ENCODE measurements around the gene AGBL3. TPM values are rescaled to one million over a fixed set of nuclear protein-coding genes. Genes with fewer than 3 reads are reported as not detected.

The AGBL3 gene
- total and polyA plus RNA-seq, 9 of the 15 experiments (the other 6 are each of a cell fraction or from before 2014, with no cell fraction given) = 0.54 to 2.9 (median 1.7) TPM

DNA sequence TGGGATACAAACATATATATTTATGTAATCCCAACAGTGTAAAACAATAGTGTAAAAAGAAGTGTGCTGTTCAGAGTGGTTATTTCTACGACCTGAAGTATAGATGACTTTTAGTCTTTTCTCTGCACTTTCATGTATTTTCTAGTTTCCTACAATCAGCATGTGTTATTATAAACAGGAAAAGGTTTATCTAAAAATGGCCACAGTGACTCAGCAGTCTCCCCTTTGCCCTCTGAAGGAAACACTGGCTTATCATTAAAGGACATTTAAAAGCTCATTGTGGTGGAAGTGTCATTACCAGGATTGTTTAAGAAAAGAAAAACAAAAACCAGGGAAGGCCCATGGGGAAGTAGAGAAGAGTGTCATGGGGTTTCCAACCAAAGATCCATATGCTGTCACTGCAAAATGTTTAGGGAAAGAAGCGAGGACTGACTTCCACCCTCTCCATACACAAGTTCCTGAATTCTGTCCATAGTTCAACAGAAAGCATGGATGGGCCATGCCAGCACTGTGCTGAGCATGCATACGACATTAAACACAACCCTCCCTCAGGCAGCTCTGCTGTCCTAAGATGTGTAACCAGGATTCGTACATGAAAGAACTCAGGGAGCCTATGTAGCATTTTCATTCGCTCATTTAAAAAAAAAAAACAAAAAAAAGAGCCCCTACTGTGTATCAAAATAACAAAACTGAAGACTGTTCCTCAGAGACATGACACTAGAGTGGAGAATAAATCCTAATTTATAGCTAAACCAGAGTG is 174.0 kb downstream of the AGBL3 start:
- peak overlapping the region; percentile 77 for H3K27ac ChIP-seq (ENCODE audit: extremely low read depth, low read depth, low read length)
- H3K36me3 ChIP-seq (ENCODE audit: control insufficient read depth, insufficient read depth, low read length) = peaks cover 21% of the 10 kb centered on the region; the same call in 2 of the 3 replicates
- DNase-seq (ENCODE audit: extremely low read depth in 1 of 4, low spot score in 3 of 4) = peak; percentile 44 to 90 (median 60)
- H3K9me3 ChIP-seq (replicated peaks; ENCODE audit: control insufficient read depth, insufficient read depth, low read depth, low read length) = peaks cover 42% of the 10 kb centered on the region
- H2AFZ ChIP-seq (ENCODE audit: low read depth, low read length) = peak overlapping the region; percentile 57
- in situ Hi-C loops (cut with MboI) = no loop called here
- intact Hi-C loops (cut with micrococcal nuclease) = loop anchor here (2.0 kb wide), 1 partner anchor 173 kb away; the partner anchor contains the start of gene AGBL3
- BruUV-seq (replicated peaks) = no TSS peak
- no peak overlapping the region for H3K4me3 ChIP-seq
- H3K79me2 ChIP-seq (ENCODE audit: control insufficient read depth, insufficient read depth, low read length) = no peaks in the 10 kb centered on the region
- POLR2A ChIA-PET = interaction anchor here (0.8 to 2.2 kb wide), 4 partner anchors 9 to 166 kb away, joined by 3 to 11 read pairs (median 10); partner anchors contain the start of gene TMEM140
- no peaks in the 10 kb centered on the region for H3K9me1 ChIP-seq (ENCODE audit: control insufficient read depth, insufficient read depth, low read length)
- H3K4me1 ChIP-seq (replicated peaks in 1 of 2; ENCODE audit: control insufficient read depth in 2 of 2, insufficient read depth in 2 of 2, low read length in 2 of 2) = peaks cover 8 to 27% of the 10 kb centered on the region in 2 experiments
- peak overlapping the region in 1 of 2 experiments; percentile 44; a peak in 3 of 4 replicates for H3K9ac ChIP-seq (ENCODE audit: insufficient read depth in 1 of 2, low read depth in 2 of 2, low read length in 2 of 2)
- peak; percentile 93 for FAIRE-seq
- H4K20me1 ChIP-seq (replicated peaks; ENCODE audit: control insufficient read depth, insufficient read depth, low read length) = no peaks in the 10 kb centered on the region
- WGBS (ENCODE audit: insufficient coverage, low coverage, missing lambda C conversion rate) = 35% methylated on average over 5 of the region's 5 CpGs
- peak overlapping the region; percentile 39 for H3K4me2 ChIP-seq (ENCODE audit: insufficient read depth, low read length)
- CTCF ChIA-PET (ENCODE audit: low intra/inter-chr PET ratio) = no interaction called here
- ATAC-seq = peak; percentile 76
- no peaks in the 10 kb centered on the region for H3K27me3 ChIP-seq (ENCODE audit: control insufficient read depth in 2 of 2, insufficient read depth in 2 of 2, low read length in 2 of 2)
- TF ChIP-seq, protein P1, sequence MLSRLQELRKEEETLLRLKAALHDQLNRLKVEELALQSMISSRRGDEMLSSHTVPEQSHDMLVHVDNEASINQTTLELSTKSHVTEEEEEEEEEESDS (CRISPR knock-in tag; IDR thresholded peaks at IDR 0.05) = no peak
- TF ChIP-seq, protein P2, sequence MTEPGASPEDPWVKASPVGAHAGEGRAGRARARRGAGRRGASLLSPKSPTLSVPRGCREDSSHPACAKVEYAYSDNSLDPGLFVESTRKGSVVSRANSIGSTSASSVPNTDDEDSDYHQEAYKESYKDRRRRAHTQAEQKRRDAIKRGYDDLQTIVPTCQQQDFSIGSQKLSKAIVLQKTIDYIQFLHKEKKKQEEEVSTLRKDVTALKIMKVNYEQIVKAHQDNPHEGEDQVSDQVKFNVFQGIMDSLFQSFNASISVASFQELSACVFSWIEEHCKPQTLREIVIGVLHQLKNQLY (CRISPR knock-in tag; conservative IDR thresholded peaks at IDR 0.05) = no peak
- no peak for TF ChIP-seq TCF7L2 (IDR thresholded peaks at IDR 0.05; ENCODE audit: low read depth, low read length)
- peak; percentile 86; the same call in 1 of the 2 replicates for TF ChIP-seq MTA3 (IDR thresholded peaks at IDR 0.05; ENCODE audit: borderline replicate concordance)
- no peak for TF ChIP-seq ZNF134 (CRISPR knock-in tag; conservative IDR thresholded peaks at IDR 0.05)
- TF ChIP-seq, protein P3, sequence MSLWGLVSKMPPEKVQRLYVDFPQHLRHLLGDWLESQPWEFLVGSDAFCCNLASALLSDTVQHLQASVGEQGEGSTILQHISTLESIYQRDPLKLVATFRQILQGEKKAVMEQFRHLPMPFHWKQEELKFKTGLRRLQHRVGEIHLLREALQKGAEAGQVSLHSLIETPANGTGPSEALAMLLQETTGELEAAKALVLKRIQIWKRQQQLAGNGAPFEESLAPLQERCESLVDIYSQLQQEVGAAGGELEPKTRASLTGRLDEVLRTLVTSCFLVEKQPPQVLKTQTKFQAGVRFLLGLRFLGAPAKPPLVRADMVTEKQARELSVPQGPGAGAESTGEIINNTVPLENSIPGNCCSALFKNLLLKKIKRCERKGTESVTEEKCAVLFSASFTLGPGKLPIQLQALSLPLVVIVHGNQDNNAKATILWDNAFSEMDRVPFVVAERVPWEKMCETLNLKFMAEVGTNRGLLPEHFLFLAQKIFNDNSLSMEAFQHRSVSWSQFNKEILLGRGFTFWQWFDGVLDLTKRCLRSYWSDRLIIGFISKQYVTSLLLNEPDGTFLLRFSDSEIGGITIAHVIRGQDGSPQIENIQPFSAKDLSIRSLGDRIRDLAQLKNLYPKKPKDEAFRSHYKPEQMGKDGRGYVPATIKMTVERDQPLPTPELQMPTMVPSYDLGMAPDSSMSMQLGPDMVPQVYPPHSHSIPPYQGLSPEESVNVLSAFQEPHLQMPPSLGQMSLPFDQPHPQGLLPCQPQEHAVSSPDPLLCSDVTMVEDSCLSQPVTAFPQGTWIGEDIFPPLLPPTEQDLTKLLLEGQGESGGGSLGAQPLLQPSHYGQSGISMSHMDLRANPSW (CRISPR knock-in tag; IDR thresholded peaks at IDR 0.05) = no peak
- peak; percentile 78 for TF ChIP-seq RBBP5 (IDR thresholded peaks at IDR 0.05; ENCODE audit: borderline replicate concordance, insufficient read depth, low read length, poor library complexity, severe bottlenecking)
- TF ChIP-seq MTA1 (IDR thresholded peaks at IDR 0.05; ENCODE audit: borderline replicate concordance) = peak; percentile 55; the same call in 1 of the 2 replicates
- TF ChIP-seq SOX6 (IDR thresholded peaks at IDR 0.05) = peak; percentile 99
- no peak for TF ChIP-seq IRF2 (CRISPR knock-in tag; IDR thresholded peaks at IDR 0.05)
- TF ChIP-seq BCL6 (CRISPR knock-in tag; IDR thresholded peaks at IDR 0.05) = 0 out of 2 replicates have a peak, but pooled peaks have one; percentile 34
- no peak for TF ChIP-seq FOS (IDR thresholded peaks at IDR 0.05; ENCODE audit: extremely low read depth, insufficient read length)
- peak; percentile 89 for TF ChIP-seq SMAD4 (CRISPR knock-in tag; conservative IDR thresholded peaks at IDR 0.05)
- TF ChIP-seq ZNF165 (CRISPR knock-in tag; IDR thresholded peaks at IDR 0.05; ENCODE audit: borderline replicate concordance) = peak; percentile 18; the same call in 1 of the 2 replicates
- peak; percentile 100 for TF ChIP-seq NFE2 (IDR thresholded peaks at IDR 0.05; ENCODE audit: low read depth)
- TF ChIP-seq, protein P4, sequence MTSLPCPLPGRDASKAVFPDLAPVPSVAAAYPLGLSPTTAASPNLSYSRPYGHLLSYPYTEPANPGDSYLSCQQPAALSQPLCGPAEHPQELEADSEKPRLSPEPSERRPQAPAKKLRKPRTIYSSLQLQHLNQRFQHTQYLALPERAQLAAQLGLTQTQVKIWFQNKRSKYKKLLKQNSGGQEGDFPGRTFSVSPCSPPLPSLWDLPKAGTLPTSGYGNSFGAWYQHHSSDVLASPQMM (CRISPR knock-in tag; IDR thresholded peaks at IDR 0.05) = no peak
- TF ChIP-seq BMI1 (IDR thresholded peaks at IDR 0.05; ENCODE audit: low read length) = no peak
- TF ChIP-seq TRIM24 (IDR thresholded peaks at IDR 0.05) = peak; percentile 83 to 91
